Natural killer cell (primary cell): ENCODE results near the gene PRKAG2. TPM values are rescaled to one million over a fixed set of nuclear protein-coding genes. Genes with fewer than 3 reads are reported as not detected.
A peak's percentile ranks its signal among the peaks of the same experiment; 100 is the strongest.

Experiments used
- ATAC-seq, 3 donors: fragments of 150-1000 bp in 2 of 3; fragments of 200-7000 bp in 1 of 3; cut with Tn5 transposase; 1 replicate in 1 of 3; 2 replicates in 2 of 3; pipeline ENCODE4 v1.10.0; 2021; ENCODE audit warnings: mild to moderate bottlenecking in 2 of 3, moderate library complexity in 2 of 3
- DNase-seq, 2 donors: peaks; one replicate each; pipeline versions ENCODE4 v3.0.0 to v3.0.0-alpha.2; 2013 to 2021; ENCODE audit warnings: mixed read lengths in 1 of 2
- H3K27ac ChIP-seq: one replicate; pipeline ENCODE4 v1.5.1; 2013; ENCODE audit warnings: mild to moderate bottlenecking, low read length
- H3K27me3 ChIP-seq: one replicate; pipeline ENCODE4 v1.6.1; 2013; ENCODE audit warnings: low read length; ENCODE audit not compliant: control insufficient read depth, insufficient read depth
- H3K36me3 ChIP-seq: one replicate; pipeline ENCODE4 v1.6.1; 2013; ENCODE audit warnings: low read length; ENCODE audit not compliant: control insufficient read depth, insufficient read depth
- H3K4me1 ChIP-seq: one replicate; pipeline ENCODE4 v1.6.1; 2013; ENCODE audit warnings: low read length; ENCODE audit not compliant: control insufficient read depth, insufficient read depth
- H3K4me3 ChIP-seq: one replicate; pipeline ENCODE4 v1.5.1; 2013; ENCODE audit warnings: low read length
- H3K9me3 ChIP-seq: one replicate; pipeline ENCODE4 v1.6.1; 2013; ENCODE audit warnings: low read length; ENCODE audit not compliant: control insufficient read depth, insufficient read depth
- H3K27ac Mint-ChIP-seq, 2 donors: one replicate each; pipeline ENCODE4 v1.8.0; 2022; ENCODE audit warnings: mild to moderate bottlenecking in 2 of 2, mixed read lengths in 2 of 2, moderate library complexity in 1 of 2
- H3K27me3 Mint-ChIP-seq, 2 donors: one replicate each; pipeline ENCODE4 v1.8.0; 2022; ENCODE audit warnings: low read depth in 2 of 2, mixed read lengths in 2 of 2
- H3K36me3 Mint-ChIP-seq: one replicate; pipeline ENCODE4 v1.8.0; 2022; ENCODE audit warnings: mixed read lengths
- H3K4me1 Mint-ChIP-seq, 2 donors: one replicate each; pipeline ENCODE4 v1.8.0; 2022; ENCODE audit warnings: mixed read lengths in 2 of 2
- H3K4me3 Mint-ChIP-seq: one replicate; pipeline ENCODE4 v1.8.0; 2022; ENCODE audit warnings: mild to moderate bottlenecking, moderate library complexity, mixed read lengths
- H3K9me3 Mint-ChIP-seq, 2 donors: one replicate each; pipeline ENCODE4 v1.8.0; 2022; ENCODE audit warnings: mixed read lengths in 2 of 2
- WGBS: methylation state at CpG from one replicate; pipeline ENCODE4 v1.1.7; 2013; ENCODE audit warnings: missing lambda C conversion rate; ENCODE audit not compliant: insufficient coverage; 5-methylcytosine and 5-hydroxymethylcytosine counted together
- intact Hi-C: fragments of 100-400 bp; cut with micrococcal nuclease; formaldehyde crosslinking; loops from one replicate; pipeline ENCODE4 v1.14.2; 2022
- total RNA-seq, 4 donors: library from RNA; stranded (reverse); fragments of 120-200 nt in 1 of 4; gene quantifications; one replicate each; pipeline versions ENCODE4 v1.2.3 to v1.2.4, GENCODE V29; 2013 to 2022
- TF ChIP-seq, protein P1 (sequence below): fragments of 200-600 bp; IDR thresholded peaks from one replicate; pipeline ENCODE4 v1.8.0; 2022; ENCODE audit warnings: antibody characterized with exemption

The PRKAG2 gene
- total RNA-seq, 3 donors from 2014 or later (not counting 1 experiment from before 2014, with no cell fraction given): 42.6 to 66.5 (median 64.4) TPM

DNA sequence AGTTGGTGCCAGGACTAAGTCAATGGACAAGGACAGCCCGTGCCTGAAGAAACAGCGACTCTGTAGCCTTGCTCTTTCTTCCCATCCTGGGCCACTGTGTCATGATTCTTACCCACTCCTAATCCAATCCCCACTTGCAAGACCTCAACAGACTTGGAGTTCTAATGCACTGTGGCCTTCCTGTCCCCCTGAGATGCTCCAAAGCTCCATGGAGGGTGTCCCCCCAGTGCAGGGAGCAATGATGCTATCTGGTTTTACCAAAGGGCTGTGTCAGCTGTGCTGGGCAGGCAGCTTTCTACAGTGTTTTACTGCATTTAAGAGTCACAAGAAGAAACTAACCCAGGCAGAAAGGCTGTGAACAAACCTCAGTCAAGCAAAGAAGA, 108.1 kb downstream of the PRKAG2 start:
- H3K27ac ChIP-seq: peak overlapping the region; percentile 72
- no peaks in the 10 kb centered on the region for H3K9me3 ChIP-seq
- 75% methylated on average over 2 of the region's 2 CpGs for WGBS
- H3K36me3 Mint-ChIP-seq: no peaks in the 10 kb centered on the region
- peak overlapping the region; percentile 64 to 86 for H3K27ac Mint-ChIP-seq
- TF ChIP-seq, protein P1, sequence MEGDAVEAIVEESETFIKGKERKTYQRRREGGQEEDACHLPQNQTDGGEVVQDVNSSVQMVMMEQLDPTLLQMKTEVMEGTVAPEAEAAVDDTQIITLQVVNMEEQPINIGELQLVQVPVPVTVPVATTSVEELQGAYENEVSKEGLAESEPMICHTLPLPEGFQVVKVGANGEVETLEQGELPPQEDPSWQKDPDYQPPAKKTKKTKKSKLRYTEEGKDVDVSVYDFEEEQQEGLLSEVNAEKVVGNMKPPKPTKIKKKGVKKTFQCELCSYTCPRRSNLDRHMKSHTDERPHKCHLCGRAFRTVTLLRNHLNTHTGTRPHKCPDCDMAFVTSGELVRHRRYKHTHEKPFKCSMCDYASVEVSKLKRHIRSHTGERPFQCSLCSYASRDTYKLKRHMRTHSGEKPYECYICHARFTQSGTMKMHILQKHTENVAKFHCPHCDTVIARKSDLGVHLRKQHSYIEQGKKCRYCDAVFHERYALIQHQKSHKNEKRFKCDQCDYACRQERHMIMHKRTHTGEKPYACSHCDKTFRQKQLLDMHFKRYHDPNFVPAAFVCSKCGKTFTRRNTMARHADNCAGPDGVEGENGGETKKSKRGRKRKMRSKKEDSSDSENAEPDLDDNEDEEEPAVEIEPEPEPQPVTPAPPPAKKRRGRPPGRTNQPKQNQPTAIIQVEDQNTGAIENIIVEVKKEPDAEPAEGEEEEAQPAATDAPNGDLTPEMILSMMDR: no peak
- ATAC-seq (peak in 1 of 3 donors; percentile 28), DNase-seq (no peak)
- no peaks in the 10 kb centered on the region for H3K27me3 Mint-ChIP-seq
- peak overlapping the region; percentile 18 for H3K4me3 Mint-ChIP-seq
- peaks cover 34 to 43% of the 10 kb centered on the region in 2 donors for H3K4me1 Mint-ChIP-seq
- no peaks in the 10 kb centered on the region for H3K27me3 ChIP-seq
- intact Hi-C loops: no loop called here
- H3K36me3 ChIP-seq: no peaks in the 10 kb centered on the region
- H3K4me3 ChIP-seq: no peak overlapping the region
- peaks cover 37% of the 10 kb centered on the region for H3K4me1 ChIP-seq
- H3K9me3 Mint-ChIP-seq: no peaks in the 10 kb centered on the region

DNA sequence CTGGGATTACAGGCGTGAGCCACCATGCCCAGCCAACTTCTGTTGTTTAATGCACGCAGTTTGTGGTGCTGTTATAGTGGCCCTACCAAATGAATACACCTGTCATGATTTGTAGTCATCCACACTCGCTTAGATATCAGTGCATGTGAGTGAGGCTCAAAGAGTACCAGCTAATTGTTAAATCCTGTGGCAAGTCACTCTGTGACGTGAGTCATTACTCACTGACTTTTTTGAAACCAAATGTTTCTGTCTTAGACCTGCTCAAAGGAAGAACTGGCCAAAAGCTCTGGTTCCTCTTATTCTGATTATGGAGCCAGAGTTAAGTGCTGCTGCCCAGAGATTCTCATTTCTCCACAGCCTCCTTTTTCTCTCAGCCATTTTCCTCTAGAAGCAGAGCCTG, 109.4 kb downstream of the PRKAG2 start:
- H3K36me3 ChIP-seq: no peaks in the 10 kb centered on the region
- no peak overlapping the region for H3K4me3 ChIP-seq
- intact Hi-C loops: no loop called here
- H3K27me3 ChIP-seq: no peaks in the 10 kb centered on the region
- Mint-ChIP-seq H3K4me3 (no peak overlapping the region), H3K9me3 (no peaks in the 10 kb centered on the region), H3K4me1 (peaks cover 34 to 43% of the 10 kb centered on the region in 2 donors), H3K27ac (peak overlapping the region; percentile 27 to 64), H3K36me3 (no peaks in the 10 kb centered on the region), H3K27me3 (no peaks in the 10 kb centered on the region)
- DNase-seq (no peak), ATAC-seq (peak in 1 of 3 donors; percentile 50)
- H3K27ac ChIP-seq: peak overlapping the region; percentile 4
- H3K9me3 ChIP-seq: no peaks in the 10 kb centered on the region
- peaks cover 37% of the 10 kb centered on the region for H3K4me1 ChIP-seq
- WGBS: 77% methylated on average over 4 of the region's 4 CpGs
- TF ChIP-seq, protein P1: no peak

DNA sequence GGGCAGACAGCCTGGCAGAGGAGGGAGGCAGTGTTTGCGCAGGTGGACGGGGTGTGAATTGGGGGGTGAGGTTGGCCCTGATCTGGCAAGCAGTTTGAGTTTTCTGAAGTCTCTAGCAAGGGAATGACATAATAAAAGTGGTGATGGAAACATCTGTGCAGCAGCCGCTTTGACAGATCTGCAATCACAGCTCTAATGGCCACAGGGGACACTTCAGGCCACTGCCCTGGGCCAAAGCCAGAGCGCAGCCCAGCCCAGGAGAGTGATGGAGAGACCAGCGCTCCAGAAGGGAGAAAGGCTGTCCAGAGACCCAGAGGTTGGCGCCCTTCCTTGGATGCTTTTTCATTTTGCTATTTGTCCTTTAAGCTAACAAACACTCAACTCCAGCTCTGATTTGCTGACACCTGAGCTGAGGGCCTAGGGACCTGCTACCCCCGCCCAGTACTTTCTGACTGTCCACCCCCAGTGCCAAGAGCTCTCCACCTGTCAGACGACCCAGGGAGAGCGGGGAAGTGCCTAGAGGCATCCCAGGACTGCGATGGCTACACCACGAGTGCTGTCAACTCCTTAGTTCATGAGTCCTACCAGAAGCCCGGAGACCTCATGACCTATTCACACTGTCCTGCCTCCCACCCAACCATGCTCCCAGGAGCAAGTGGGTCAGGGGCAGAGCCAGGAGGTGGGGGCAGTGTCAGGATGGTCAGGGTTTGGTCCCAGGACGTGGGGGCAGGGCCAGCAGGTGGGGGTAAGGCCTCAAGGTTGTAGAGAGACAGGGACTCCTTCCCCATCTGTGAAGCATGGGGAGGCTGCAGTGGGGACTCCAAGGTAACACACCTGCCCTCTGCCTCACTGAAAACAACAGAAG, 112.6 kb downstream of the PRKAG2 start:
- H3K9me3 ChIP-seq: no peaks in the 10 kb centered on the region
- H3K27me3 ChIP-seq: no peaks in the 10 kb centered on the region
- H3K27ac ChIP-seq: no peak overlapping the region
- ATAC-seq (no peak), DNase-seq (no peak)
- WGBS: 97% methylated on average over 13 of the region's 13 CpGs
- H3K27ac Mint-ChIP-seq: no peak overlapping the region
- no peak overlapping the region for H3K4me3 ChIP-seq
- no peaks in the 10 kb centered on the region for H3K36me3 Mint-ChIP-seq
- intact Hi-C loops: no loop called here
- no peaks in the 10 kb centered on the region for H3K36me3 ChIP-seq
- peaks cover 24% of the 10 kb centered on the region for H3K4me1 ChIP-seq
- H3K9me3 Mint-ChIP-seq: no peaks in the 10 kb centered on the region
- H3K4me1 Mint-ChIP-seq: peaks cover 24 to 27% of the 10 kb centered on the region in 2 donors
- TF ChIP-seq, protein P1: no peak
- H3K27me3 Mint-ChIP-seq: no peaks in the 10 kb centered on the region
- no peak overlapping the region for H3K4me3 Mint-ChIP-seq
